ENCODE measurements around the gene BLTP3A.

GRCh38 chr6:34791701-34792604 lies at the start of gene BLTP3A:
- no peak for TF ChIP-seq RAD21 (conservative IDR thresholded peaks at IDR 0.05)
- peak; percentile 39 for TF ChIP-seq SMC3 (conservative IDR thresholded peaks at IDR 0.05; ENCODE audit: poor library complexity)
